ENCODE measurements around the gene EFCAB5. TPM values are rescaled to one million over a fixed set of nuclear protein-coding genes. Genes with fewer than 3 reads are reported as not detected.

Gene EFCAB5
- total and polyA plus RNA-seq, 10 of the 15 experiments (the other 5 are each of a cell fraction or from before 2014, with no cell fraction given): 0.39 to 2.6 (median 1.0) TPM

GRCh38 chr17:29945281-29945680, 3.8 kb downstream of the EFCAB5 start:
- ATAC-seq: no peak
- no peaks in the 10 kb centered on the region for H3K79me2 ChIP-seq (ENCODE audit: control insufficient read depth, insufficient read depth, low read length)
- no peaks in the 10 kb centered on the region for H3K27me3 ChIP-seq (replicated peaks in 1 of 2; ENCODE audit: control insufficient read depth in 2 of 2, insufficient read depth in 2 of 2, low read length in 1 of 2)
- in situ Hi-C loops (cut with MboI): no loop called here
- no peak overlapping the region for H3K4me2 ChIP-seq (ENCODE audit: control insufficient read depth, insufficient read depth)
- no peaks in the 10 kb centered on the region for H3K4me1 ChIP-seq (ENCODE audit: control insufficient read depth, insufficient read depth, low read length)
- CTCF ChIA-PET: interaction anchor here (0.6 to 1.7 kb wide), 3 partner anchors 15 to 76 kb away, joined by 3 to 5 read pairs (median 5); partner anchors contain the start of gene SSH2
- SMC1A ChIA-PET (ENCODE audit: uncharacterized antibody, unreplicated experiment): no interaction called here
- H4K20me1 ChIP-seq (ENCODE audit: control insufficient read depth, insufficient read depth): no peaks in the 10 kb centered on the region
- POLR2A ChIA-PET: no interaction called here
- no peak overlapping the region for H2AFZ ChIP-seq (ENCODE audit: control insufficient read depth, low read depth, low read length)
- RAD21 ChIA-PET (ENCODE audit: unreplicated experiment): no interaction called here
- H3K9me3 ChIP-seq (replicated peaks; ENCODE audit: control insufficient read depth, insufficient read depth, low read length): no peaks in the 10 kb centered on the region
- H3K36me3 ChIP-seq (ENCODE audit: control insufficient read depth in 2 of 2, insufficient read depth in 2 of 2, low read length in 1 of 2): no peaks in the 10 kb centered on the region
- 32% methylated on average over 2 of the region's 2 CpGs for WGBS (ENCODE audit: insufficient coverage, insufficient replicate concordance, low lambda C conversion rate, missing lambda C conversion rate)
- TF ChIP-seq SIX5 (IDR thresholded peaks at IDR 0.05; ENCODE audit: low read depth, low read length, severe bottlenecking) (no peak), HCFC1 (IDR thresholded peaks at IDR 0.05; ENCODE audit: low read length) (no peak), POLR2A (IDR thresholded peaks at IDR 0.05; ENCODE audit: low read depth, low read length) (no peak), ZNF687 (IDR thresholded peaks at IDR 0.05) (no peak), WRNIP1 (IDR thresholded peaks at IDR 0.05; ENCODE audit: borderline replicate concordance, low read depth, low read length) (no peak), NFIC (IDR thresholded peaks at IDR 0.05; ENCODE audit: low read depth, low read length) (no peak), STAT3 (IDR thresholded peaks at IDR 0.05; ENCODE audit: low read depth, low read length) (no peak), STAT1 (conservative IDR thresholded peaks at IDR 0.05) (no peak)
- intact Hi-C loops (cut with micrococcal nuclease; ENCODE audit: unreplicated experiment): no loop called here
- no peak overlapping the region for H3K27ac ChIP-seq (ENCODE audit: control insufficient read depth, insufficient read depth)
- no peak overlapping the region for H3K4me3 ChIP-seq
- no peak for DNase-seq (ENCODE audit: low read depth, low spot score)
- BruUV-seq (replicated peaks): no TSS peak
- no peak for FAIRE-seq
- no peak overlapping the region for H3K9ac ChIP-seq (ENCODE audit: control insufficient read depth, insufficient read depth, low read length)

All from GM12878 (cell line).